ENCODE results near the gene UBE2E1. TPM values are rescaled to one million over a fixed set of nuclear protein-coding genes. Genes with fewer than 3 reads are reported as not detected.

UBE2E1 gene
- total and polyA plus RNA-seq, 2 donors (not counting 1 experiment from before 2014, with no cell fraction given), result 46.7 to 63.7 TPM

GRCh38 chr3:23904545-23904944 is 98.8 kb downstream of the UBE2E1 start:
- Mint-ChIP-seq H3K9me3 (ENCODE audit: insufficient read depth) (no peaks in the 10 kb centered on the region), H3K27me3 (no peaks in the 10 kb centered on the region), H3K4me1 (no peaks in the 10 kb centered on the region), H3K27ac (no peak overlapping the region), H3K4me3 (no peak overlapping the region)
- H3K9me3 ChIP-seq (ENCODE audit: control extremely low read depth in 1 of 3, control insufficient read depth in 2 of 3, insufficient read depth in 1 of 3, low read length in 2 of 3), result peaks cover 0 to 5% (median 0%) of the 10 kb centered on the region in 3 donors
- no peaks in the 10 kb centered on the region for H3K79me2 ChIP-seq (ENCODE audit: control insufficient read depth, insufficient read depth, low read length)
- ATAC-seq (ENCODE audit: low read depth) (no peak), DNase-seq (no peak)
- CTCF ChIA-PET, result no interaction called here
- H3K27ac ChIP-seq (ENCODE audit: low read length in 2 of 2), result no peak overlapping the region
- POLR2A ChIA-PET, result no interaction called here
- no peaks in the 10 kb centered on the region for H4K20me1 ChIP-seq (ENCODE audit: control insufficient read depth, insufficient read depth, low read length, poor library complexity, severe bottlenecking)
- TF ChIP-seq EZH2 (IDR thresholded peaks at IDR 0.05; ENCODE audit: borderline replicate concordance, insufficient read depth, low read depth, low read length, poor library complexity, severe bottlenecking) (no peak), CTCF (IDR thresholded peaks at IDR 0.05) (no peak)
- no peak overlapping the region for H3K4me3 ChIP-seq (ENCODE audit: control extremely low read depth in 1 of 5, extremely low read depth in 1 of 5, insufficient read depth in 1 of 5, low read depth in 2 of 5, low read length in 4 of 5)
- no peaks in the 10 kb centered on the region for H3K27me3 ChIP-seq (replicated peaks in 1 of 4; ENCODE audit: control extremely low read depth in 1 of 4, control insufficient read depth in 3 of 4, insufficient read depth in 4 of 4, low read length in 3 of 4)
- no peak overlapping the region for H3K9ac ChIP-seq (ENCODE audit: low read length)
- no peak overlapping the region for H3K4me2 ChIP-seq (replicated peaks; ENCODE audit: low read depth, low read length, poor library complexity, severe bottlenecking)
- H3K36me3 ChIP-seq (replicated peaks in 1 of 2; ENCODE audit: control extremely low read depth in 1 of 2, control insufficient read depth in 1 of 2, extremely low read depth in 1 of 2, insufficient read depth in 2 of 2, low read length in 1 of 2), result peaks cover 0 to 6% of the 10 kb centered on the region in 2 experiments
- no peak overlapping the region for H2AFZ ChIP-seq (ENCODE audit: insufficient read depth, low read depth, low read length, poor library complexity, severe bottlenecking)
- intact Hi-C loops (cut with micrococcal nuclease), result no loop called here
- H3K4me1 ChIP-seq (ENCODE audit: control insufficient read depth in 2 of 2, insufficient read depth in 2 of 2, low read length in 2 of 2), result no peaks in the 10 kb centered on the region

GRCh38 chr3:23909341-23909740 is 103.6 kb downstream of the UBE2E1 start:
- no peak overlapping the region for H3K4me2 ChIP-seq (replicated peaks; ENCODE audit: low read depth, low read length, poor library complexity, severe bottlenecking)
- DNase-seq (no peak), ATAC-seq (ENCODE audit: low read depth) (no peak)
- H3K36me3 ChIP-seq (replicated peaks in 1 of 2; ENCODE audit: control extremely low read depth in 1 of 2, control insufficient read depth in 1 of 2, extremely low read depth in 1 of 2, insufficient read depth in 2 of 2, low read length in 1 of 2), result peaks cover 0 to 9% of the 10 kb centered on the region in 2 experiments
- ChIA-PET POLR2A (no interaction called here), CTCF (no interaction called here)
- no peak for TF ChIP-seq EZH2 (IDR thresholded peaks at IDR 0.05; ENCODE audit: borderline replicate concordance, insufficient read depth, low read depth, low read length, poor library complexity, severe bottlenecking)
- no peak for TF ChIP-seq CTCF (IDR thresholded peaks at IDR 0.05)
- Mint-ChIP-seq H3K27ac (no peak overlapping the region), H3K9me3 (ENCODE audit: insufficient read depth) (no peaks in the 10 kb centered on the region), H3K4me3 (no peak overlapping the region), H3K4me1 (peaks cover 4% of the 10 kb centered on the region), H3K27me3 (no peaks in the 10 kb centered on the region)
- H2AFZ ChIP-seq (ENCODE audit: insufficient read depth, low read depth, low read length, poor library complexity, severe bottlenecking), result no peak overlapping the region
- H3K27me3 ChIP-seq (replicated peaks in 1 of 4; ENCODE audit: control extremely low read depth in 1 of 4, control insufficient read depth in 3 of 4, insufficient read depth in 4 of 4, low read length in 3 of 4), result no peaks in the 10 kb centered on the region
- 96% methylated on average over 4 of the region's 7 CpGs for WGBS (ENCODE audit: insufficient coverage)
- H3K27ac ChIP-seq (ENCODE audit: low read length in 2 of 2), result no peak overlapping the region
- intact Hi-C loops (cut with micrococcal nuclease), result no loop called here
- H3K4me3 ChIP-seq (ENCODE audit: control extremely low read depth in 1 of 5, extremely low read depth in 1 of 5, insufficient read depth in 1 of 5, low read depth in 2 of 5, low read length in 4 of 5), result no peak overlapping the region
- no peaks in the 10 kb centered on the region for H3K9me3 ChIP-seq (ENCODE audit: control extremely low read depth in 1 of 3, control insufficient read depth in 2 of 3, insufficient read depth in 1 of 3, low read length in 2 of 3)
- no peak overlapping the region for H3K9ac ChIP-seq (ENCODE audit: low read length)
- H3K79me2 ChIP-seq (ENCODE audit: control insufficient read depth, insufficient read depth, low read length), result peaks cover 6% of the 10 kb centered on the region
- H3K4me1 ChIP-seq (ENCODE audit: control insufficient read depth in 2 of 2, insufficient read depth in 2 of 2, low read length in 2 of 2), result no peaks in the 10 kb centered on the region
- H4K20me1 ChIP-seq (ENCODE audit: control insufficient read depth, insufficient read depth, low read length, poor library complexity, severe bottlenecking), result no peaks in the 10 kb centered on the region

Data from B cell (primary cell).